Heart left ventricle (tissue), 13 donors: Measurements from ENCODE around the gene OTOP3.

Experiments used
- CTCF ChIP-seq, 12 donors: fragments of 200-600 bp; sonication (generic) in 4 of 12; IDR thresholded peaks; one replicate each; pipeline versions ENCODE4 v1.5.0 to v1.8.0; 2018 to 2022; ENCODE audit warnings: antibody characterized with exemption in 12 of 12, mild to moderate bottlenecking in 5 of 12
- POLR2A ChIP-seq, 2 donors: fragments of 450-650 bp; IDR thresholded peaks; one replicate each; pipeline ENCODE4 v1.6.1; 2017; ENCODE audit warnings: antibody characterized with exemption in 2 of 2, mild to moderate bottlenecking in 2 of 2, moderate library complexity in 2 of 2
- donor health status: ischemic (EF 13 %, LVEDD 7.1; RV severe dilation, severe dysfunction).
- donor health status: DM: no; HTN: yes; CAD: no.
- donor health status: DM: no; HTN: no; CAD: no.
- donor health status: ischemic (EF 25% LVEDD 6.9; RV normal size, moderate dysfunction).
- donor health status: ischemic (EF 25% LVEDD 5.7; RV mildly dilated, moderate dysfunction).
- donor health status: ischemic (EF 35%, LVEDD 5.7; RV mildly dilated, moderate dysfunction).
- donor health status: nonischemic (EF 11% LVEDD 7.7; RV severe dilation, severe dysfunction).
- donor health status: DM: yes; HTN: yes; CAD: no.
- donor health status: PGD.
- donor health status: ischemic (EF 29% LVEDD 5.4; RV normal size, mild dysfunction).
- donor health status: nonischemic (EF 23%, LVEDD 6.1; RV moderate dilation, normal function).

- TF ChIP-seq CTCF (IDR thresholded peaks at IDR 0.05) (no peak), POLR2A (IDR thresholded peaks at IDR 0.05) (no peak)
Observed at GRCh38 chr17:74901353-74902135, 34.2 kb upstream of the OTOP3 start.
